Keratinocyte (primary cell): ENCODE data around the gene AGAP5.
"Not testable (repeated sequence)": the region's sequence is repeated elsewhere in the genome, so short reads cannot be mapped to it uniquely, and the experiment has no call there.

ENCODE experiments used
- EZH2 ChIP-seq: IDR thresholded peaks from one replicate; pipeline ENCODE4 v1.6.1; 2012; ENCODE audit warnings: inconsistent platforms, mild to moderate bottlenecking, low read length, moderate library complexity
- TF ChIP-seq, protein P1 (sequence below), 3 experiments: IDR thresholded peaks in 1 of 3; conservative IDR thresholded peaks in 1 of 3; optimal IDR thresholded peaks in 1 of 3; 2 replicates in 2 of 3; 3 replicates in 1 of 3; pipeline versions ENCODE3 to v1.5.1; 2011; ENCODE audit warnings: low read length in 3 of 3, mild to moderate bottlenecking in 3 of 3, moderate library complexity in 2 of 3, control low read depth in 1 of 3, inconsistent platforms in 1 of 3; ENCODE audit not compliant: insufficient read depth in 2 of 3; ENCODE audit errors: extremely low read depth in 1 of 3

DNA sequence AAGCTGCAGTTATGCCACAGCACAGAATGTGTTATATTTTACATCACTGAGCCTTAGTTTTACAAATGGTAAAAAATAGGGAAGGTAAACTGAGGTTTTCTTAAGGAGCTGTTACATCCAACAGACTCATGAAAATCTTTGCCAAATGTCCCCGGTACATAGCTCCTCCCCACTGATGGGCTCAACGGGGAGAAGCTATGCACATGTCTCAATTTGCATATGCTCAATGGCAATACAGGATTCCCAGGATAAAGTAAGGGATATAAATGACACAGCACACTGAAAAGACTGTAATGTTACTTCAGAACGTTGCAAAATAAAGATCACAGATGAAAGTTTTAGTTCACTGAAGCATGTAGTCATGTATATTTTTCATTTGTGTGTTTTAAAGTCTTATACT is 16.6 kb upstream of the AGAP5 start:
- TF ChIP-seq EZH2 = not testable (repeated sequence)
- TF ChIP-seq, protein P1, sequence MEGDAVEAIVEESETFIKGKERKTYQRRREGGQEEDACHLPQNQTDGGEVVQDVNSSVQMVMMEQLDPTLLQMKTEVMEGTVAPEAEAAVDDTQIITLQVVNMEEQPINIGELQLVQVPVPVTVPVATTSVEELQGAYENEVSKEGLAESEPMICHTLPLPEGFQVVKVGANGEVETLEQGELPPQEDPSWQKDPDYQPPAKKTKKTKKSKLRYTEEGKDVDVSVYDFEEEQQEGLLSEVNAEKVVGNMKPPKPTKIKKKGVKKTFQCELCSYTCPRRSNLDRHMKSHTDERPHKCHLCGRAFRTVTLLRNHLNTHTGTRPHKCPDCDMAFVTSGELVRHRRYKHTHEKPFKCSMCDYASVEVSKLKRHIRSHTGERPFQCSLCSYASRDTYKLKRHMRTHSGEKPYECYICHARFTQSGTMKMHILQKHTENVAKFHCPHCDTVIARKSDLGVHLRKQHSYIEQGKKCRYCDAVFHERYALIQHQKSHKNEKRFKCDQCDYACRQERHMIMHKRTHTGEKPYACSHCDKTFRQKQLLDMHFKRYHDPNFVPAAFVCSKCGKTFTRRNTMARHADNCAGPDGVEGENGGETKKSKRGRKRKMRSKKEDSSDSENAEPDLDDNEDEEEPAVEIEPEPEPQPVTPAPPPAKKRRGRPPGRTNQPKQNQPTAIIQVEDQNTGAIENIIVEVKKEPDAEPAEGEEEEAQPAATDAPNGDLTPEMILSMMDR (optimal IDR thresholded peaks at IDR 0.05 in 1 of 3, IDR thresholded peaks at IDR 0.05 in 1 of 3, conservative IDR thresholded peaks at IDR 0.05 in 1 of 3; ENCODE audit: extremely low read depth in 1 of 3, insufficient read depth in 2 of 3, low read length in 3 of 3) = not testable (repeated sequence)
